ENCODE data around the gene FRMPD2. TPM values are rescaled to one million over a fixed set of nuclear protein-coding genes. Genes with fewer than 3 reads are reported as not detected.
"Not testable (repeated sequence)": the region's sequence is repeated elsewhere in the genome, so short reads cannot be mapped to it uniquely, and the experiment has no call there.

FRMPD2 gene
- total RNA-seq, 5 donors from 2014 or later (not counting 1 experiment from before 2014, with no cell fraction given): 0.43 TPM; not detected in 4

- H3K4me1 ChIP-seq (ENCODE audit: control insufficient read depth in 1 of 2, extremely low read depth in 1 of 2, insufficient read depth in 2 of 2, low read length in 2 of 2); H3K9me3 Mint-ChIP-seq; CTCF ChIA-PET; H3K4me3 ChIP-seq (ENCODE audit: control insufficient read depth in 1 of 2, extremely low read depth in 1 of 2, low read length in 1 of 2); H3K27ac Mint-ChIP-seq; POLR2A ChIA-PET; H3K27ac ChIP-seq (ENCODE audit: low read length); DNase-seq; H3K9me3 ChIP-seq; H3K4me1 Mint-ChIP-seq; ATAC-seq (replicated peaks in 1 of 4); H3K36me3 ChIP-seq (ENCODE audit: control insufficient read depth in 2 of 2, extremely low read depth in 1 of 2, insufficient read depth in 1 of 2, low read length in 1 of 2); H3K4me3 Mint-ChIP-seq; H3K27me3 ChIP-seq (replicated peaks in 1 of 2; ENCODE audit: control insufficient read depth in 2 of 2, extremely low read depth in 1 of 2, insufficient read depth in 2 of 2, low read length in 1 of 2); H3K36me3 Mint-ChIP-seq; H3K27me3 Mint-ChIP-seq: not testable (repeated sequence)
- 81% methylated on average over 3 of the region's 9 CpGs for WGBS (ENCODE audit: insufficient coverage)
Observed at GRCh38 chr10:48186264-48186804, 88.2 kb downstream of the FRMPD2 start.

GRCh38 chr10:48184224-48184623 lies 90.3 kb downstream of the FRMPD2 start:
- no peaks in the 10 kb centered on the region for H3K9me3 ChIP-seq
- H3K27me3 ChIP-seq (replicated peaks in 1 of 2; ENCODE audit: control insufficient read depth in 2 of 2, extremely low read depth in 1 of 2, insufficient read depth in 2 of 2, low read length in 1 of 2): peaks cover 0 to 6% of the 10 kb centered on the region in 2 experiments
- H3K27me3 Mint-ChIP-seq: peaks cover 0 to 3% of the 10 kb centered on the region in 2 donors
- no peak overlapping the region for H3K4me3 Mint-ChIP-seq
- no peak overlapping the region for H3K27ac ChIP-seq (ENCODE audit: low read length)
- no peaks in the 10 kb centered on the region for H3K36me3 Mint-ChIP-seq
- ChIA-PET CTCF (no interaction called here), POLR2A (no interaction called here)
- H3K4me3 ChIP-seq (ENCODE audit: control insufficient read depth in 1 of 2, extremely low read depth in 1 of 2, low read length in 1 of 2): no peak overlapping the region
- DNase-seq (no peak), ATAC-seq (replicated peaks in 1 of 4) (no peak)
- no peak overlapping the region for H3K27ac Mint-ChIP-seq
- 50% methylated on average over 2 of the region's 4 CpGs for WGBS (ENCODE audit: insufficient coverage)
- H3K4me1 ChIP-seq (ENCODE audit: control insufficient read depth in 1 of 2, extremely low read depth in 1 of 2, insufficient read depth in 2 of 2, low read length in 2 of 2): no peaks in the 10 kb centered on the region
- no peaks in the 10 kb centered on the region for H3K4me1 Mint-ChIP-seq
- no peaks in the 10 kb centered on the region for H3K9me3 Mint-ChIP-seq
- H3K36me3 ChIP-seq (ENCODE audit: control insufficient read depth in 2 of 2, extremely low read depth in 1 of 2, insufficient read depth in 1 of 2, low read length in 1 of 2): no peaks in the 10 kb centered on the region

DNA sequence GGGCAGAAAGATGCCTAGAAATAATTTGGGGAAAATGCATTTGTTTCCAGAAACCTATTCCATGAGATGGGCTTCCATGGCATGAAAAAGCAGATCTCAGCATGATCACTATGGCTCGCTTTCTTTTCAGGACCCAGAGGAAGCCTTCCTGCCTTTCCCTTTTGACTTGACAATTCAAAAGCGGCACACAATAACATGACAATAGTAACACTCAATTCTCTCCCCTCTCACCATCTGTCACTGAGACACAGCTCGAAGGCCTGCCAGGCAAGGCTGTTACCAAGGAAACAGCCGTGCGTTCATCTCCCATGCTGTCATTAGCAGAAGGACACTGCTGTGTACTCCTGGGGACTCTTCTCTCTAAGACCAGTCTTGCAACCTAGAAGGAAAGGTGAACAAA lies 101.8 kb downstream of the FRMPD2 start:
- H3K27ac ChIP-seq (ENCODE audit: low read length); DNase-seq; H3K4me1 Mint-ChIP-seq; H3K27me3 ChIP-seq (replicated peaks in 1 of 2; ENCODE audit: control insufficient read depth in 2 of 2, extremely low read depth in 1 of 2, insufficient read depth in 2 of 2, low read length in 1 of 2); H3K9me3 Mint-ChIP-seq; ATAC-seq (replicated peaks in 1 of 4); H3K4me1 ChIP-seq (ENCODE audit: control insufficient read depth in 1 of 2, extremely low read depth in 1 of 2, insufficient read depth in 2 of 2, low read length in 2 of 2); H3K27me3 Mint-ChIP-seq; H3K36me3 Mint-ChIP-seq; H3K9me3 ChIP-seq; H3K36me3 ChIP-seq (ENCODE audit: control insufficient read depth in 2 of 2, extremely low read depth in 1 of 2, insufficient read depth in 1 of 2, low read length in 1 of 2); H3K4me3 ChIP-seq (ENCODE audit: control insufficient read depth in 1 of 2, extremely low read depth in 1 of 2, low read length in 1 of 2); H3K4me3 Mint-ChIP-seq; H3K27ac Mint-ChIP-seq; CTCF ChIA-PET; POLR2A ChIA-PET: not testable (repeated sequence)
- WGBS (ENCODE audit: insufficient coverage): no CpG with 5 or more reads among the region's 5 CpGs

DNA sequence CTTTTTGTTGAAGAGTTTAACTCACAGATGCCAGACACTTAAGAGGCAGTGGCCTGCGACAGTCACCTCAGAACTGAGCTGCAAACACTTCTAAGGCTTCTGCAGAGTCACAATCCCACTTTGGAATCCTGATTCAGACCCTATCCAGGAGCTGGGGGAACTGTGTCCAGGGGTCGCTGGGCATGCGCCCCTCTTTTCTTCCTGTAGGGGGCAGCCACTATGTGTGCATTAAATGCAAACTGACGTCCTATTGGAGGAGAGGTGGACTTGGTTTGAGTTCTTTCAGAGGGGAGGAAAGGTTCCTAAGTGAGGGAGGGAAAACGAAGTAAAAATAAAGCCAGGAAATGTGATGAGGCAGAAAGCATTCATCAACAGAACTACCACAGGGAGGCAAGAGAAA lies 113.8 kb downstream of the FRMPD2 start:
- H3K27me3 ChIP-seq (replicated peaks in 1 of 2; ENCODE audit: control insufficient read depth in 2 of 2, extremely low read depth in 1 of 2, insufficient read depth in 2 of 2, low read length in 1 of 2); H3K4me1 ChIP-seq (ENCODE audit: control insufficient read depth in 1 of 2, extremely low read depth in 1 of 2, insufficient read depth in 2 of 2, low read length in 2 of 2); H3K4me3 ChIP-seq (ENCODE audit: control insufficient read depth in 1 of 2, extremely low read depth in 1 of 2, low read length in 1 of 2); H3K4me3 Mint-ChIP-seq; H3K27me3 Mint-ChIP-seq; H3K27ac Mint-ChIP-seq; POLR2A ChIA-PET; CTCF ChIA-PET; H3K9me3 ChIP-seq; H3K36me3 ChIP-seq (ENCODE audit: control insufficient read depth in 2 of 2, extremely low read depth in 1 of 2, insufficient read depth in 1 of 2, low read length in 1 of 2); ATAC-seq (replicated peaks in 1 of 4); H3K36me3 Mint-ChIP-seq; H3K4me1 Mint-ChIP-seq; H3K9me3 Mint-ChIP-seq; H3K27ac ChIP-seq (ENCODE audit: low read length); DNase-seq: not testable (repeated sequence)
- WGBS (ENCODE audit: insufficient coverage): no CpG with 5 or more reads among the region's 5 CpGs

DNA sequence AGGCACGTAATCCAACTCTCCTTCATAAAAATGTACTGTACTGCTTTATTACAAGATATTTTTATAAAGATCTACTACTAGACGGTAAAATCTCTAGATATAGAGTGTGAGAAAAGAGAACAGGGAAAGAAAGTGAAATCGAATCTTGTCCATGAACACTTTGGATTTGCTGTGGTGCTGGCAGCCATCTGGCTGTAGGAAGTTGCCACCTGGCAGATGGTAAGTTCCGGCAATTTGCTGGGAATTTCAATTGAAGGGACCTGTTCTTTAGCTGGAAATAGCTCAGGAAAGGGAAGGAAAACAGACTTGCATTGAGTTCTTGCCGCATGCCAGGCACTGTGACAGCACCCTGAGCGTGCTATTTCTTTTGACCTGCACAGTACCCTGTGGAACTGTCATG lies 114.3 kb downstream of the FRMPD2 start:
- H3K9me3 Mint-ChIP-seq; CTCF ChIA-PET; H3K4me1 ChIP-seq (ENCODE audit: control insufficient read depth in 1 of 2, extremely low read depth in 1 of 2, insufficient read depth in 2 of 2, low read length in 2 of 2); H3K36me3 Mint-ChIP-seq; POLR2A ChIA-PET; H3K36me3 ChIP-seq (ENCODE audit: control insufficient read depth in 2 of 2, extremely low read depth in 1 of 2, insufficient read depth in 1 of 2, low read length in 1 of 2); H3K9me3 ChIP-seq; H3K27me3 ChIP-seq (replicated peaks in 1 of 2; ENCODE audit: control insufficient read depth in 2 of 2, extremely low read depth in 1 of 2, insufficient read depth in 2 of 2, low read length in 1 of 2); DNase-seq; H3K4me3 Mint-ChIP-seq; H3K4me3 ChIP-seq (ENCODE audit: control insufficient read depth in 1 of 2, extremely low read depth in 1 of 2, low read length in 1 of 2); H3K27me3 Mint-ChIP-seq; H3K27ac Mint-ChIP-seq; H3K4me1 Mint-ChIP-seq; ATAC-seq (replicated peaks in 1 of 4); H3K27ac ChIP-seq (ENCODE audit: low read length): not testable (repeated sequence)
- WGBS (ENCODE audit: insufficient coverage): no CpG with 5 or more reads among the region's 6 CpGs

GRCh38 chr10:48154211-48155140 lies 120.0 kb downstream of the FRMPD2 start:
- H3K36me3 ChIP-seq (ENCODE audit: control insufficient read depth in 2 of 2, extremely low read depth in 1 of 2, insufficient read depth in 1 of 2, low read length in 1 of 2); ATAC-seq (replicated peaks in 1 of 4); H3K4me3 ChIP-seq (ENCODE audit: control insufficient read depth in 1 of 2, extremely low read depth in 1 of 2, low read length in 1 of 2); CTCF ChIA-PET; H3K4me1 ChIP-seq (ENCODE audit: control insufficient read depth in 1 of 2, extremely low read depth in 1 of 2, insufficient read depth in 2 of 2, low read length in 2 of 2); POLR2A ChIA-PET; H3K9me3 ChIP-seq; H3K4me3 Mint-ChIP-seq; H3K9me3 Mint-ChIP-seq; DNase-seq; H3K27me3 ChIP-seq (replicated peaks in 1 of 2; ENCODE audit: control insufficient read depth in 2 of 2, extremely low read depth in 1 of 2, insufficient read depth in 2 of 2, low read length in 1 of 2); H3K27me3 Mint-ChIP-seq; H3K27ac ChIP-seq (ENCODE audit: low read length); H3K27ac Mint-ChIP-seq; H3K4me1 Mint-ChIP-seq; H3K36me3 Mint-ChIP-seq: not testable (repeated sequence)
- no CpG with 5 or more reads among the region's 6 CpGs for WGBS (ENCODE audit: insufficient coverage)
